ENCODE results near the gene RFLNA.
"Not testable (repeated sequence)": the region's sequence is repeated elsewhere in the genome, so short reads cannot be mapped to it uniquely, and the experiment has no call there.

The RFLNA gene

DNA sequence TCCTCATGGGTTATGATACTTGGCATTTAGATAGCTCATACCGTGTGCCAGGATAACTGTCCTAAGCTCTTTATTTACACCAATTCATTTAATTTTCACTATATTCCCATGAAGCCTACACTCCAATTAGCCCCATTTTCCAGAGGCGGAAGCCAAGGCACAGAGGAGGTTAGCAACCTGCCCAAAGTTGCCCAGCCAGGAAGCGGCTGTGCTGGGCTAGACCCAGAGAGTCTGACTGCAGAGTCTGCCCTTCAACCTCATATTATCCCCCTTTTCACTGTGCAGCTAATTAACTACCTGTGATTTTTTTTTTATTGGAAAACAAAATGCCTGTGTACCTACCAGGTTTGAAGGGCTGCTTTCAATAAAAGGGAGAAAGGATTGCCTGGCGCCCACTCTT, 2.5 kb downstream of the RFLNA start:
- no peak overlapping the region for H3K4me3 ChIP-seq (ENCODE audit: control insufficient read depth, low read depth, low read length)
- TF ChIP-seq CTCF (conservative IDR thresholded peaks at IDR 0.05; ENCODE audit: control insufficient read depth, insufficient read depth, low read depth, low read length) = no peak
- no peak for DNase-seq (ENCODE audit: low read depth)

DNA sequence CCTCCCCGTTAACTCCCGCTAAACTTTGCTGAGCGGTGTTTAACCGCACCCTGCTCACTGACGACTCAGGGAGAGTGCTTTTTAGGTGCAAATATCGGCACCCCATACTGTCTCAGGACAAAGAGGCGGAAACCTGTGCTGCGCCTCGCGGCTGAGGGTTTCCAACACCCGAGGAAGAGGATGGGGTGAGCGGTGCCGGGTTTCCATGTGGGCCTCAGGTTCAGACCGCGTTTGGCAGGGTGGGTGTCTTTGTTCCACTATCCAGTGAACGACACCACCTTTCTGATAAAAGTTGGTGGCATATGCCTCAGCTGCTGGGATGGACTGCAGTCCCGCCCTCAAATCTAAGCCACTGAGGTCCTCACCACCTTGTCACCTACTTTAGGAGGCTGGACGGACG, 3.0 kb downstream of the RFLNA start:
- TF ChIP-seq CTCF (conservative IDR thresholded peaks at IDR 0.05; ENCODE audit: control insufficient read depth, insufficient read depth, low read depth, low read length) = no peak
- no peak for DNase-seq (ENCODE audit: low read depth)
- H3K4me3 ChIP-seq (ENCODE audit: control insufficient read depth, low read depth, low read length) = no peak overlapping the region

DNA sequence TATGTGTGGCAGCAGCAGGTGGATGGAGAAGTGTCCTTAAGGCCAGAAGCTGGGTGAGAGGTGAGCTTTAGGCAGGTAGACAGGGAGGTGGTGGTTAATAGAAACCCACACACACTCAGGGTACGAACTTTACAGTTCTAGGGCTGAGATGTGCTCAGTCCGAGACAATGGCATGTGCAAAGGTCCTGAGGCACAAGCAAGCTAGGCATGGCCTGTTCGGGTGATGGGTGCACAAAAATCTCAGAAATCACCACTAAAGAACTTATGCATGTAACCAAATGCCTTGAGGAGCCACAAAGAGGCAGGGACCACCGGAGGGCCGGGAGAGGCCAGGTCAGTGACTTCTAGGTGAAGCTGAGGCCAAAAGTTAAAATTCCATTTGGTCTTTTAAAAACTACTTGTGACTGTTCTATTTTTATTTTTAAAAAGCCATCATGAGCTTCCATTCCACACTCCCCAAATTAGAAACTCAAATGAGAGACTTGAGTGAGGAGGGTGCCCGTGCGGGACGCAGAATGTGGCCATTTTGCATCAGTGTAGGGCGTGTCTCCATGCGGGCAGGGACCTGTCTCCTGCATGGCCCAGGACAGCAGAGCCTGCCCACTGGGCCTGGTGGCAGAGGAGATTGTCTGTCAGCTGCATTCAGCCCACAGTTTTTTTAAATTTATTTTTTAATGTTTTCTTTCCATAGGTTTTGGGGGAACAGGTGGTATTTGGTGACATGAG, 4.0 kb downstream of the RFLNA start:
- DNase-seq (ENCODE audit: low read depth) = no peak
- H3K4me3 ChIP-seq (ENCODE audit: control insufficient read depth, low read depth, low read length) = no peak overlapping the region
- TF ChIP-seq CTCF (conservative IDR thresholded peaks at IDR 0.05; ENCODE audit: control insufficient read depth, insufficient read depth, low read depth, low read length) = no peak

DNA sequence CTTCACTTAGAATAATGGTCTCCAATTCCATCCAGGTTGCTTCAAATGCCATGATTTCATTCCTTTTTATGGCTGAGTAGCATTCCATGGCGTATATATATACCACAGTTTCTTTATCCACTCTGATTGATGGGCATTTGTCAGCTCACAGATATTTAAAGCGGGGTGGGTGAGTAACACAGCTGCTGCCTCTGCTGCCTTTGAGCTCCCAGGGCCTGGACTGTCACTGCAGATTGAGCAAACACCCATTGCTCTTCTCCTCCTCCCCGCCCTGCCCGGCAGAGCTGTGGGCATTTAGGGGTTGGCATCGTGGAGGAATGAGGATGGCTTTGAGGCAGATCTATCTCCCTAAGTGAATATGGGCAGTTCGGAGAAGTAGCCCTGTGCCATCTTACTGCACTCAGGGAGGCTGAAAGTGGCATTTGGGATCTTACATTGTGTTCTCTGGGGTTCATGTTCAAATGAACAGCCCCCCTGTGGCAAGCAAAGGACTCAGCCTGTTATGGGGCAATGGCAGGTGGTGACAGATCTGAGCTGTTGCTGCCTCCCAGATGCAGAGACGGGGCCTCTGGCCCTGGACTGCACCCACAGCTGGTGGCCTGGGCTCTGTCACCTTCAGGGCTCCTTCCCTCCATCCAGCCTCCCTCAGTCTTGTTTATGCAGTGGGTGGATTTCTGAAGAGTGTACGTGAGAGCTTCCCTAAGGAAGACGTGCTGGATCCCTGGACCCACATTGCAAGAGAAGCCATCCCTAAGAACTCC, 4.9 kb downstream of the RFLNA start:
- TF ChIP-seq CTCF (conservative IDR thresholded peaks at IDR 0.05; ENCODE audit: control insufficient read depth, insufficient read depth, low read depth, low read length) = no peak
- no peak for DNase-seq (ENCODE audit: low read depth)
- H3K4me3 ChIP-seq (ENCODE audit: control insufficient read depth, low read depth, low read length) = no peak overlapping the region

GRCh38 chr12:124300657-124301056, 5.8 kb downstream of the RFLNA start:
- DNase-seq (ENCODE audit: low read depth) = not testable (repeated sequence)

DNA sequence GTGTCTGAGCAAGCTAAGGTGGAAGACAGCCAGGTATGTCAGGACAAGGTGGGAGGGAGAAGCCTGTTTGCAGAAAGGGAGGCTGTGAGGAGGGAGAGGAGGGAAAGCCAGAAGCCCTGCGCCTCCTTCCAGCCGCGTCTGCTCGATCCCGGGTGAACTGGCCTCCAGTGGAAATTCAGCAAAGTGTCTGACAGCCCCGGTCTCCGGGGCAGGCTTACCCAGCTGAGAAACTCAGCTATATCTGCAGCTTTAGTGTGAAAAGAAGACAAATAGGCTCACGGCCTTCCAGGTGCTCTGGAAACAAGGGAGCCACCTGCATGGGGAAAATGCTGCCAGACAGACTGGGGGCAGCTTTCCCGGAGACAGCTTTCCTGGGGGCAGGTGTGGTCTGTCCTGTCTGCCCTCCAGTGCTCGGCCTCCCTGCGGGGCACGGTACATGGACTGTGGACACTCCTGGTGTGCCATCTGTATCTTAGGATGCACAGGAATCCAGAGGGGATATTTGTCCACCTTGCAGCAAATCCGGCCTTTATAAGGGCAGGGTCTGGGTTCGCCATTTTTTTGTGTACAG, 6.3 kb downstream of the RFLNA start:
- TF ChIP-seq CTCF (conservative IDR thresholded peaks at IDR 0.05; ENCODE audit: control insufficient read depth, insufficient read depth, low read depth, low read length) = no peak
- DNase-seq (ENCODE audit: low read depth) = no peak
- H3K4me3 ChIP-seq (ENCODE audit: control insufficient read depth, low read depth, low read length) = no peak overlapping the region

More at GRCh38 chr12:124300657-124301056, 5.8 kb downstream of the RFLNA start:
- not testable (repeated sequence) for H3K4me3 ChIP-seq (ENCODE audit: control insufficient read depth, low read depth, low read length)

DNA sequence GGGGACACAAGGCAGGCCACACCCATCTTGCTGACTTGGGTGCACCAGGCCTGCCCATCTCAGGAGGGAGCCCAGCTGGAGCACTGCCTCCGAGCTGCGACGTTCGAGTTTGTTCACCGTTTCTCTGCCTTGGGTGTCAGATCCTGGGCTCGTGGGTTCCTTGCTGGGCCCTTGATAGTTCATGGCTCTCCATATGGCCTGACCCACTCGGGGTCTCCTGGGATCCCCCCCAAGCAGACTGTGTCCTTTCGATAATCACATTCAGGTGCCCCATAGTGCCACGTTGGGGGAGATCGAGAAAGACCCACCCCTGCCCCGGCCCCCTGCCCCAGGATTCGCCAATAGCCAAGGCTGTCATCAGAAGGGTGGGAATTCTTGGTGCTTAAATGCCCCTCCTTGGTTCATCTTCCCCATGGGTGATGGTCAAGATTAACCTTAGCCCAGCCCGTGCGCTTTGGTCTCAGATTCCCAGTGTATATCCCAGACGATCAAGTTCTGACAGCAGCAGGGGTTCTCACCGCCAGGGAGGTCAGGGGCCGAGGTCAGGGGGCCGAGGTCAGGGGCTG, 7.4 kb downstream of the RFLNA start:
- no peak for DNase-seq (ENCODE audit: low read depth)
- no peak overlapping the region for H3K4me3 ChIP-seq (ENCODE audit: control insufficient read depth, low read depth, low read length)
- no peak for TF ChIP-seq CTCF (conservative IDR thresholded peaks at IDR 0.05; ENCODE audit: control insufficient read depth, insufficient read depth, low read depth, low read length)
